RWPE2 (cell line): ENCODE results near the gene ZFY.
A peak's percentile ranks its signal among the peaks of the same experiment; 100 is the strongest.

Experiments
- ATAC-seq: fragments of 200-7000 bp; cut with Tn5 transposase; 3 replicates; pipeline ENCODE4 v1.9.1; 2021; ENCODE audit warnings: low read depth
- DNase-seq: peaks from one replicate; pipeline ENCODE4 v3.0.0-alpha.2; 2020; ENCODE audit warnings: low spot score
- H3K27ac ChIP-seq: fragments of 450-650 bp; 2 replicates; pipeline ENCODE4 v1.5.1; 2017; ENCODE audit warnings: mild to moderate bottlenecking; ENCODE audit not compliant: poor library complexity, severe bottlenecking
- H3K27me3 ChIP-seq: fragments of 250-450 bp; sonication (Bioruptor Pico); 2 replicates; pipeline ENCODE4 v1.5.1; 2021; ENCODE audit warnings: mild to moderate bottlenecking, moderate library complexity; ENCODE audit not compliant: insufficient read depth, poor library complexity, severe bottlenecking
- H3K36me3 ChIP-seq: fragments of 250-450 bp; sonication (Bioruptor Pico); 2 replicates; pipeline ENCODE4 v1.5.1; 2020; ENCODE audit warnings: low read depth, mild to moderate bottlenecking, moderate library complexity
- H3K4me1 ChIP-seq: fragments of 250-450 bp; sonication (Bioruptor Pico); 2 replicates; pipeline ENCODE4 v1.5.1; 2021; ENCODE audit warnings: mild to moderate bottlenecking, moderate library complexity; ENCODE audit not compliant: insufficient read depth, poor library complexity, severe bottlenecking
- H3K4me3 ChIP-seq: fragments of 250-450 bp; sonication (Bioruptor Pico); 2 replicates; pipeline ENCODE4 v1.5.1; 2021; ENCODE audit warnings: mild to moderate bottlenecking, moderate library complexity; ENCODE audit not compliant: severe bottlenecking
- H3K9me3 ChIP-seq: fragments of 250-450 bp; sonication (Bioruptor Pico); 2 replicates; pipeline ENCODE4 v1.5.1; 2021; ENCODE audit warnings: mild to moderate bottlenecking, moderate library complexity; ENCODE audit not compliant: severe bottlenecking
- CTCF ChIP-seq: fragments of 450-650 bp; IDR thresholded peaks from one replicate; pipeline ENCODE4 v1.5.1; 2017; ENCODE audit warnings: mild to moderate bottlenecking, moderate library complexity; ENCODE audit not compliant: poor library complexity, severe bottlenecking

Gene ZFY

GRCh38 chrY:2896050-2896449, 39.1 kb upstream of the ZFY start:
- Histone ChIP-seq H3K27me3 (no peaks in the 10 kb centered on the region), H3K36me3 (no peaks in the 10 kb centered on the region), H3K4me3 (no peak overlapping the region), H3K9me3 (no peaks in the 10 kb centered on the region), H3K4me1 (no peaks in the 10 kb centered on the region), H3K27ac (no peak overlapping the region)
- DNase-seq (no peak), ATAC-seq (no peak)
- TF ChIP-seq CTCF, result no peak

GRCh38 chrY:2907356-2907755, 27.8 kb upstream of the ZFY start:
- no peaks in the 10 kb centered on the region for H3K36me3 ChIP-seq
- H3K4me1 ChIP-seq, result no peaks in the 10 kb centered on the region
- H3K27ac ChIP-seq, result no peak overlapping the region
- TF ChIP-seq CTCF, result no peak
- no peak for DNase-seq
- peak; percentile 52; the same call in 2 of the 3 replicates for ATAC-seq
- no peaks in the 10 kb centered on the region for H3K27me3 ChIP-seq
- H3K9me3 ChIP-seq, result no peaks in the 10 kb centered on the region
- no peak overlapping the region for H3K4me3 ChIP-seq

GRCh38 chrY:2913066-2913815, 21.9 kb upstream of the ZFY start:
- Histone ChIP-seq H3K4me1 (no peaks in the 10 kb centered on the region), H3K9me3 (no peaks in the 10 kb centered on the region), H3K36me3 (no peaks in the 10 kb centered on the region), H3K4me3 (no peak overlapping the region), H3K27me3 (no peaks in the 10 kb centered on the region), H3K27ac (no peak overlapping the region)
- peak; percentile 76 for TF ChIP-seq CTCF
- DNase-seq, result no peak
- ATAC-seq, result peak; percentile 50; the same call in 1 of the 3 replicates

- TF ChIP-seq CTCF, result no peak
- H3K9me3 ChIP-seq, result no peaks in the 10 kb centered on the region
- peak overlapping the region; percentile 74 for H3K4me3 ChIP-seq
- no peaks in the 10 kb centered on the region for H3K27me3 ChIP-seq
- peaks cover 15% of the 10 kb centered on the region for H3K4me1 ChIP-seq
- H3K36me3 ChIP-seq, result peaks cover 12% of the 10 kb centered on the region
- peak overlapping the region; percentile 96 for H3K27ac ChIP-seq
- no peak for ATAC-seq
- DNase-seq, result no peak
These were observed 1.1 kb upstream of the ZFY start for GRCh38 chrY:2934078-2934477.
